Measurements from ENCODE around the gene LIX1L.

Gene LIX1L

GRCh38 chr1:145963265-145964019 lies 5.6 kb upstream of the LIX1L start:
- peak; percentile 44 for DNase-seq (ENCODE audit: low spot score)

- DNase-seq (ENCODE audit: low spot score), result peak; percentile 86
These were observed 4.6 kb upstream of the LIX1L start for GRCh38 chr1:145962157-145963102.

GRCh38 chr1:145961425-145962156 lies 3.8 kb upstream of the LIX1L start:
- DNase-seq (ENCODE audit: low spot score), result peak; percentile 57

- no peak for DNase-seq (ENCODE audit: low spot score)
These were observed 3.2 kb upstream of the LIX1L start for GRCh38 chr1:145961109-145961424.

GRCh38 chr1:145960468-145961108 lies 2.8 kb upstream of the LIX1L start:
- peak; percentile 88 for DNase-seq (ENCODE audit: low spot score)

GRCh38 chr1:145959957-145960467 lies 2.2 kb upstream of the LIX1L start:
- DNase-seq (ENCODE audit: low spot score), result no peak

GRCh38 chr1:145959333-145959732 lies 1.5 kb upstream of the LIX1L start:
- no peak for DNase-seq (ENCODE audit: low spot score)

- DNase-seq (ENCODE audit: low spot score), result no peak
These were observed 917 bp upstream of the LIX1L start for GRCh38 chr1:145958734-145959133.

- DNase-seq (ENCODE audit: low spot score), result no peak
These were observed 905 bp downstream of the LIX1L start for GRCh38 chr1:145956781-145957442.

GRCh38 chr1:145956361-145956760 lies 1.5 kb downstream of the LIX1L start:
- DNase-seq (ENCODE audit: low spot score), result no peak

GRCh38 chr1:145955436-145955835 lies 2.4 kb downstream of the LIX1L start:
- peak; percentile 31 for DNase-seq (ENCODE audit: low spot score)

- DNase-seq (ENCODE audit: low spot score), result peak; percentile 12
These were observed 4.0 kb downstream of the LIX1L start for GRCh38 chr1:145953861-145954260.

GRCh38 chr1:145952903-145953302 lies 4.9 kb downstream of the LIX1L start:
- DNase-seq (ENCODE audit: low spot score), result no peak

GRCh38 chr1:145951526-145951925 lies 6.3 kb downstream of the LIX1L start:
- DNase-seq (ENCODE audit: low spot score), result no peak

- no peak for DNase-seq (ENCODE audit: low spot score)
These were observed 8.6 kb downstream of the LIX1L start for GRCh38 chr1:145949219-145949618.

- DNase-seq (ENCODE audit: low spot score), result no peak
These were observed 10.3 kb downstream of the LIX1L start for GRCh38 chr1:145947551-145947950.

- DNase-seq (ENCODE audit: low spot score), result no peak
These were observed 11.3 kb downstream of the LIX1L start for GRCh38 chr1:145946477-145946986.

GRCh38 chr1:145944532-145944931 lies 13.3 kb downstream of the LIX1L start:
- DNase-seq (ENCODE audit: low spot score), result no peak

GRCh38 chr1:145942871-145943270 lies 14.9 kb downstream of the LIX1L start:
- DNase-seq (ENCODE audit: low spot score), result peak; percentile 13

GRCh38 chr1:145942405-145942804 lies 15.4 kb downstream of the LIX1L start:
- DNase-seq (ENCODE audit: low spot score), result no peak

GRCh38 chr1:145937436-145937835 lies 20.4 kb downstream of the LIX1L start:
- no peak for DNase-seq (ENCODE audit: low spot score)
